HUES48 (cell line): ENCODE data around the gene ZPR1.
A peak's percentile ranks its signal among the peaks of the same experiment; 100 is the strongest.

Experiments
- H3K27ac ChIP-seq: one replicate; pipeline ENCODE4 v1.7.0; 2013; ENCODE audit warnings: low read depth, low read length, inconsistent platforms
- H3K27me3 ChIP-seq: 2 replicates; pipeline ENCODE4 v1.6.1; 2013; ENCODE audit warnings: mild to moderate bottlenecking, low read length; ENCODE audit not compliant: control insufficient read depth, insufficient read depth
- H3K36me3 ChIP-seq: 2 replicates; pipeline ENCODE4 v1.6.1; 2013; ENCODE audit warnings: low read length; ENCODE audit not compliant: control insufficient read depth, insufficient read depth
- H3K4me1 ChIP-seq: 2 replicates; pipeline ENCODE4 v1.6.1; 2013; ENCODE audit warnings: mild to moderate bottlenecking, low read length; ENCODE audit not compliant: control insufficient read depth, insufficient read depth
- H3K4me3 ChIP-seq: 2 replicates; pipeline ENCODE4 v1.5.1; 2013; ENCODE audit warnings: mild to moderate bottlenecking, low read depth, low read length
- H3K9ac ChIP-seq: 2 replicates; pipeline ENCODE4 v1.6.1; 2013; ENCODE audit warnings: mild to moderate bottlenecking, low read depth, low read length, moderate library complexity
- H3K9me3 ChIP-seq: 2 replicates; pipeline ENCODE4 v1.6.1; 2013; ENCODE audit warnings: low read length; ENCODE audit not compliant: control insufficient read depth, insufficient read depth

The ZPR1 gene

DNA sequence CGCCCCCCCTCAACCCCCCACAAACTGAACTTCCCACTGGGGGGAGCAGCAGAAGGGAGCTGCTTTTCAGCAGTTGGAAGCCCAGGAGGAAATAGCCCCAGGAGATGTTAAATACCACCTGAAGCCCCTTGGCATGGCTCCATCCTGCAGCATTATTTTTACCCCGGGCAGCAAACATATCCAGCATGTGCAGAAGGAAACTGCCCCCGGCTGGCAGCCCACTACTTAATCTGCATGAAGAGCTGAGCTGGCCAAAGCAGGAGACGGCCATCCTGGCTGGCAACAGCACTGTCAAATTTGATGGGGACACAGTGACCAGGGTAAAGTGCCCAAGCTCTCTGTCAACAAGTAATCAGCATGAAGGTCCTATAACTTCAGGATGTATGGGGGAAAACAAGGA lies 47.1 kb downstream of the ZPR1 start:
- no peaks in the 10 kb centered on the region for H3K9me3 ChIP-seq
- H3K4me3 ChIP-seq: no peak overlapping the region
- H3K27ac ChIP-seq: no peak overlapping the region
- H3K27me3 ChIP-seq: no peaks in the 10 kb centered on the region
- peaks cover 12% of the 10 kb centered on the region for H3K4me1 ChIP-seq
- H3K9ac ChIP-seq: no peak overlapping the region
- H3K36me3 ChIP-seq: peaks cover 5% of the 10 kb centered on the region

DNA sequence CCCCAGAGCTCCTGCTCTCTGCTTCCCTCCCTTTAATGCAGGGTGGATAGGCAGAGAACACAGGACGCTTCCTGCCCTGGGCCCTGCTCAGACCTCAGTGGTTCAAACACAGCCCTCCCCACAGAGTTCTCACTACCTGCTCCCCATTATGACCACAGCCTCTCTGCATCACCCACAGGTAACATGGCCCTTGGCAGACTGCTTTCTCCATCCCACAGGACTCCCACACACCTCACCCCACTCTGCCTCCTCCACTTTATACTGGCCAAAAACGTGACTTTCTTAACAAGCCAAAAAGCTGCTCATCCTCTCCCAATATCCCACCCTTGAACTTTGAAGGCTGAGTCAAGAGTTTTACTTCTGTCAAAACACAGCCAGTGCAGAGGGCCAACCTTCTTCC lies 48.8 kb downstream of the ZPR1 start:
- Histone ChIP-seq H3K4me3 (no peak overlapping the region), H3K4me1 (peaks cover 12% of the 10 kb centered on the region), H3K9ac (no peak overlapping the region), H3K9me3 (no peaks in the 10 kb centered on the region), H3K27me3 (no peaks in the 10 kb centered on the region), H3K27ac (no peak overlapping the region), H3K36me3 (no peaks in the 10 kb centered on the region)

DNA sequence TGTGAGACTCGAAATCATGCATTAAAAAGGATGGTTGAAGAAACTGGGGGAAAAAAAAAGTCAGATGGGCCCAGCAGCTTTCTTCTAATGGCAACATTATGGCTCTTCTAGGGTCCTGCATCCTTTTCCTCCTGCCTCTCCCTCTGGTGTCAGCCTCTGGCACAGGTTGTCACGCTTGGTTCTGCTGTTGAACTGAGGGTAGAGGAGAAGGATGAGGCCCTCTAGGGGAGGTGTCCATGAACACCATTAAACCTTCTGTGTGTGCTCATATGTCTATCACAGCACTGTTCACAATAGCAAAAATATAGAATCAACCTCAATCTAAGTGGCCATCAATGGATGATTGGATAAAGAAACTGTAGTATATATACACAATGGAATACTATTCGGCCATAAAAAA lies 51.1 kb downstream of the ZPR1 start:
- Histone ChIP-seq H3K9ac (no peak overlapping the region), H3K4me3 (no peak overlapping the region), H3K36me3 (no peaks in the 10 kb centered on the region), H3K27me3 (no peaks in the 10 kb centered on the region), H3K9me3 (no peaks in the 10 kb centered on the region), H3K4me1 (peaks cover 10% of the 10 kb centered on the region), H3K27ac (no peak overlapping the region)

DNA sequence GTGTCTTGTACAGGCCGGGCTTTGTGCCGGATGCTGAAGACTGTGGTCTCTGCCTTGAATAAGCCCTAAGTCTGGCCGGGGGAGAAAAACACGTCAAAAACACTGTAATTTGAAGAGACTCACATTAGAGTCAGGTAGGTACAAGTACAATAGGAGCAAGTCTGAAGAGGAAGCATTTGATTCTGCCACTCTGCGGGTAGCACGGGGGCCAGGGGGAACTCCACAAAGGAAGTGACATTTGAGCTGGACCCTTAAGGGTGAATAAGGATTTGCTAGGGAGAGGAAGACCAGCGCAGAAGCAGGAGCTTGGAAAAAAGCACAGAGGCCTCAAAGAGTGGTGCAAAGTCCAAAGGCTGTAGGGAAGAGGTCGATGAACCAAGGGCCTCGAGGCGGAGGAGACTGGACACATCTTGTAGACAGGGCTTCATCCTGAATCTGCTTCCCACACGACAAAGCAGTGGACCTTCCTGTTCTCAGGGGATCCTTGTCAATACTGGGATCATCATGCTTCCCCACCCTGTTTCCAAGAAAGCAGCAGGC lies 53.8 kb downstream of the ZPR1 start:
- no peak overlapping the region for H3K4me3 ChIP-seq
- H3K36me3 ChIP-seq: no peaks in the 10 kb centered on the region
- no peaks in the 10 kb centered on the region for H3K9me3 ChIP-seq
- H3K9ac ChIP-seq: no peak overlapping the region
- H3K4me1 ChIP-seq: peaks cover 22% of the 10 kb centered on the region
- H3K27me3 ChIP-seq: no peaks in the 10 kb centered on the region
- H3K27ac ChIP-seq: no peak overlapping the region

DNA sequence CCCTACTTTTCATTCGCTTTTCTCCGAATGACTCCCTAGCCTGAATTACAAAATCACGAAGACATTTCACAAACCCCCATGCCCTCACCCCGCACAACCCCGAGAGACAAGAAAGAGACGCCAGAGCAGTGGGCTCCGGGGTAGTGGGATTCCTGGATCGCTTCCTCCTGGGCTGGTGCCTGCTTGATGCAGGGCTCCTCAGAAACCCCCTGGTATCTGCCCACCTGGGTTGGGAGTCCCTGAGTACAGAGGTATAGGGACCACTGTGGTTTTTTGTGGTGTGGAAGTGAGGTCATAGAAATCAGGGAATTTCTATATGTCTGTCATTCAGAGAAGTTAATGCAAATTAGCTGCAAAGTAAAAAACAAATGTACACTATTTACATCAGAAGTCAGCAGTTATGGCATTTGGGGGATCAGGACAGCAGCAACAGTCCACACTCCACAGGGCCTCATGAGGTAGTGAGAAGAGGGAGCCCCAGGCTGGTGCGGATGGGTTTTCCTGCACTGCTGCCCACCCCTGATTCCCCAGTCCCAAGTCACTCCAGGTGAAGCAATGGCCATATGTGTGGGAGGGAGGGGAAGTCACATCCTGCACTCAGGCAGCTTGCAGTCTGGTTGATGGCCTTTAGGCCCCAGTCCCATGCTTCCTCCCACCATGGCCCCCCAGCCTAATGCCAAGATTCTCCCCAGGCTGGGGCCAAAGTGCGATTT lies 54.6 kb downstream of the ZPR1 start:
- H3K4me3 ChIP-seq: no peak overlapping the region
- H3K9me3 ChIP-seq: no peaks in the 10 kb centered on the region
- H3K9ac ChIP-seq: no peak overlapping the region
- H3K27me3 ChIP-seq: no peaks in the 10 kb centered on the region
- H3K27ac ChIP-seq: no peak overlapping the region
- no peaks in the 10 kb centered on the region for H3K36me3 ChIP-seq
- H3K4me1 ChIP-seq: peaks cover 22% of the 10 kb centered on the region

DNA sequence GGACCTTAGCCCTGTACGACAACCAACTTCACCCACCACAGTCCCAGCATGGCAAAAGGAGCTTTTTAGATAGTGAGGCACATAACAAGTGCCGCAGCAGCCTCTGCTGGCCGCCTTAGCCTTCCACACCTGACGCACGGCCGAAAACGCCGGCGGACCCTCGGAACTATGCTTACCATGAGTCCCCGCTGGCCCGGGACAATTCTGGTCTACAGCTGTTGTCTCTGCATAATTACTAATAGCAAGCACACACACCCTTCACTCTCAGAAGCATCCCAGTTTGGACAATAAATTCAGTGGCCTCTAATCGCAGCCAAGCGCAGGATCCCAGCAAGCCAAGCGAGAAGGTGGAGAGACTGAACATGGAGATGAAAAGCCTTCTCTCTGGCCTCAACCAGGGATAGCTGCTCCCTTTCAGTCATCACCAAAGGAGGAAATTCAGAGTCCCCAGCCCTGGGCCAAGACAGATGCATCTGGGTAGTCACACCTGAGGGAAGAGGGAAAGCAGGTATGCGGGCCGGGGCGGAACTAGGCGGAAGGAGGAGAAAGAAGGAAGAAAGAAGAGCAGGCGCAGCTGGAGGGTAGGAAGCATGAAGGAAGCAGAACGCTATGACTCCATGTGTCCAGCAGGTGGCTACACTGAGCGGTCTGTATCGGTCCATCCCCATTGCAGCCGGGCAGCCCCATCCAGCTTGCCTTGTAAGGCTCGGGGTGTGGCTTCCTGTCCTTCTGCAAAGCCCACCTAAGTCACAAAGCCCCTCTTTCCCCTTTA lies 55.4 kb downstream of the ZPR1 start:
- H3K4me3 ChIP-seq: peak overlapping the region; percentile 49

DNA sequence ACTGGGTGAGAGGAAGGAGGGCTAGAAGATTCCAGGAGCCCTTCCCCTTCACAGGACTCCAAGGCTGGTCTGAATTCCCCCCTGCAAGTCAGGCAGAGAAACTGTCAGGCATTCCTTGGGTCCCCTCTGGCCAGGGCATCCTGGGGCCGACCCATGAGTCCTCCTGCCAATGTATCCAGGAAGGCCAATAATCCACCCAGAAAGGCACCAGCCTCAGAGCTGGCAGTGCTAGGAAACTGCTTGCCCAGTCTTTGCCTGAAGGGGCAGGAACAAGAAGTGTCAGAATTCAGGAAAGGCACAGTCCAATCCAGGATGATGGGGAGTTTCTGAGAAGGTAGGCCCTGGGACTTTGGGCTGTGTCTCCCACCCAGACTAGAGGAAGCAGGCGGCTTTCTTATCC lies 56.0 kb downstream of the ZPR1 start:
- peaks cover 22% of the 10 kb centered on the region for H3K4me1 ChIP-seq
- no peak overlapping the region for H3K4me3 ChIP-seq
- no peak overlapping the region for H3K9ac ChIP-seq
- no peak overlapping the region for H3K27ac ChIP-seq
- H3K9me3 ChIP-seq: no peaks in the 10 kb centered on the region
- no peaks in the 10 kb centered on the region for H3K36me3 ChIP-seq
- H3K27me3 ChIP-seq: no peaks in the 10 kb centered on the region

More for the DNA sequence above, 55.4 kb downstream of the ZPR1 start:
- no peak overlapping the region for H3K9ac ChIP-seq
- H3K36me3 ChIP-seq: no peaks in the 10 kb centered on the region
- peaks cover 22% of the 10 kb centered on the region for H3K4me1 ChIP-seq
- no peaks in the 10 kb centered on the region for H3K9me3 ChIP-seq
- H3K27ac ChIP-seq: no peak overlapping the region
- H3K27me3 ChIP-seq: no peaks in the 10 kb centered on the region

DNA sequence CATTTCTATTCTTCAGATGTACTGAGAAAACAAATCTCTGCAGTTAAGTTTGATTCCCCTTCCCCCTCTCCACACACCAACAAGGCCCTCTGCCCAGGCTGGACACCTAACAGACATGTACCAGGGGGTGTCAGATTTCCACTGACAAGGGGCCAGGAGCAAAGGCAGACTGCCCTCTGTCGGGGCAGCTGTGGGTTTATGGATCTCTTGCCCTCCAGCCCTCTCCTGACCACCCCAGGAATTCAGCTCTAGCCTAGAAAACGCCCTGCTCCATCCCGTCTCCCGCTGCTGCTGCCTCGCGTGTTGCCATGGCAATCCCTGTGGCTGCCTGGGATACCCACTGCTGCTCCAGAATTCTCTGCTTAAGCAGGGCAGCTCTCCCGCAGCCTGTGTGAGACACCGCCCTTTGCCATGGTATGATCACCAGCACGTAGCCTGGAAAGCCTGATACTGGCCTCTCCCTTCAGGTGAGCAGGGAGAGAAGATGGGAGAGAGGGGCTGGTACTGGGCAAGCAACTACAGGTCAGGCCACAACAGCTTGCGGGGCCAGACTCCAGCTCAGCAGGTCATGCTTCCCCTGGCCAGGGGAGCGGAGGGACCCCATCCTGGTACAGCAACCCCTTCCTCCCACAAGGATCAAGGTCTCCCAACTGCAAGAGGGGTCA lies 56.6 kb downstream of the ZPR1 start:
- Histone ChIP-seq H3K9ac (no peak overlapping the region), H3K4me3 (no peak overlapping the region), H3K27me3 (no peaks in the 10 kb centered on the region), H3K4me1 (peaks cover 22% of the 10 kb centered on the region), H3K27ac (no peak overlapping the region), H3K36me3 (no peaks in the 10 kb centered on the region), H3K9me3 (no peaks in the 10 kb centered on the region)

DNA sequence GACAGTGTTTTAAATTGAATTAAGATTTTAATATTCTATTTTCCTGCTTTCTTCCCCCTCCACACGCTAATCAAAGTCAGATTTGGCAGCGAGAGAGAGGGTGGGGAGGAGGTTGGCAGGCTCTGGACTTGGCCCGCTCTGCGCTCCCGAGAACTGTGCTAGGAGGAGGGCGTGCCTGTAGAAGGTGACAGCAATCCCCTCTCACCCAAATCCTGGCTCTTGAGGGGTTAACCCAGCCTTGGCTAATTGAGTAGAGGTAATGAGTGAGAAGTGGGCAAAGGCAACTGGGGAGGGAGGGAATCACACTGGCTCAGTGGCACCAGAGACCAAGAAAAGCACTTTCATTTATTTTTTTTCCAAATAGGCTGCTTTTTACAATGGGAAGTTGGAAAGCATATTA lies 57.2 kb downstream of the ZPR1 start:
- H3K27me3 ChIP-seq: no peaks in the 10 kb centered on the region
- H3K4me1 ChIP-seq: peaks cover 26% of the 10 kb centered on the region
- no peaks in the 10 kb centered on the region for H3K36me3 ChIP-seq
- H3K4me3 ChIP-seq: no peak overlapping the region
- H3K9me3 ChIP-seq: no peaks in the 10 kb centered on the region
- no peak overlapping the region for H3K9ac ChIP-seq
- no peak overlapping the region for H3K27ac ChIP-seq

DNA sequence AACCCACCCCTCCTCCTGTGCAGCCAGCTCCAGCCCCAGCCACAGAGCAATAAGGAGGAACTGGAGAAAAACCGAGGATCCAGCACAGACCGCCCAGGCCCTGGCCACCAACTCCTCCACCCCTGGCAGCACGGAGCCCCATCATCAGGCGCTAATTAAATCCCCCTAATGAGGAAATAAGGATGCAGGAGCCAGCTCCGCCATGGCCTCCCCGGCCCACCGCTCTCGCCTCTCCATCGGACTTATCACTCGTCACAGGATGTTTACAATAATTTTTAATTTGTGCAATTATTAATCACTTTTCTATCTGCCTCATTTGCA lies 57.6 kb downstream of the ZPR1 start:
- Histone ChIP-seq H3K9me3 (no peaks in the 10 kb centered on the region), H3K27me3 (no peaks in the 10 kb centered on the region), H3K36me3 (no peaks in the 10 kb centered on the region), H3K9ac (no peak overlapping the region), H3K4me3 (no peak overlapping the region), H3K27ac (no peak overlapping the region), H3K4me1 (peaks cover 26% of the 10 kb centered on the region)
